HG03095 (cell line): ENCODE results near the gene AP5Z1.
"Not testable (repeated sequence)": the region's sequence is repeated elsewhere in the genome, so short reads cannot be mapped to it uniquely, and the experiment has no call there.

Source experiments
- ATAC-seq: cut with Tn5 transposase; IDR thresholded peaks from one replicate; pipeline ENCODE4 v1.9.1; 2021; ENCODE audit warnings: moderate library complexity; ENCODE audit not compliant: unreplicated experiment

AP5Z1 gene

GRCh38 chr7:4800926-4801838, 25.8 kb downstream of the AP5Z1 start:
- no peak for ATAC-seq

GRCh38 chr7:4801839-4802231, 26.4 kb downstream of the AP5Z1 start:
- no peak for ATAC-seq

- not testable (repeated sequence) for ATAC-seq
These were observed 27.2 kb downstream of the AP5Z1 start for GRCh38 chr7:4802577-4802976.

- ATAC-seq = no peak
These were observed 28.2 kb downstream of the AP5Z1 start for GRCh38 chr7:4803397-4804241.

- ATAC-seq = no peak
These were observed 29.9 kb downstream of the AP5Z1 start for GRCh38 chr7:4805110-4805983.

- ATAC-seq = no peak
These were observed 30.5 kb downstream of the AP5Z1 start for GRCh38 chr7:4805984-4806300.

GRCh38 chr7:4806983-4807597, 31.7 kb downstream of the AP5Z1 start:
- ATAC-seq = no peak

GRCh38 chr7:4807598-4808016, 32.2 kb downstream of the AP5Z1 start:
- ATAC-seq = no peak

- ATAC-seq = no peak
These were observed 32.6 kb downstream of the AP5Z1 start for GRCh38 chr7:4808026-4808425.

- ATAC-seq = no peak
These were observed 33.1 kb downstream of the AP5Z1 start for GRCh38 chr7:4808565-4808964.

- ATAC-seq = no peak
These were observed 33.7 kb downstream of the AP5Z1 start for GRCh38 chr7:4809091-4809591.

- ATAC-seq = no peak
These were observed 34.2 kb downstream of the AP5Z1 start for GRCh38 chr7:4809666-4810065.

- no peak for ATAC-seq
These were observed 39.0 kb downstream of the AP5Z1 start for GRCh38 chr7:4814433-4814832.

GRCh38 chr7:4815121-4815520, 39.7 kb downstream of the AP5Z1 start:
- ATAC-seq = no peak

- ATAC-seq = no peak
These were observed 40.4 kb downstream of the AP5Z1 start for GRCh38 chr7:4815609-4816418.

- ATAC-seq = no peak
These were observed 41.1 kb downstream of the AP5Z1 start for GRCh38 chr7:4816419-4817080.

GRCh38 chr7:4817178-4817901, 41.9 kb downstream of the AP5Z1 start:
- no peak for ATAC-seq

GRCh38 chr7:4818000-4818794, 42.8 kb downstream of the AP5Z1 start:
- ATAC-seq = no peak
